ENCODE results near the gene FGFR2. TPM values are rescaled to one million over a fixed set of nuclear protein-coding genes. Genes with fewer than 3 reads are reported as not detected.

The FGFR2 gene
- total RNA-seq, 4 donors from 2014 or later, result 105 to 222 (median 155) TPM

- DNase-seq (ENCODE audit: low spot score in 2 of 2), result no peak
- no peak for TF ChIP-seq POLR2AphosphoS5 (IDR thresholded peaks at IDR 0.05)
- no peak for TF ChIP-seq POLR2A (IDR thresholded peaks at IDR 0.05)
- no peak for TF ChIP-seq CTCF (IDR thresholded peaks at IDR 0.05)
- TF ChIP-seq EP300 (IDR thresholded peaks at IDR 0.05), result no peak
- Histone ChIP-seq H3K4me1 (peaks cover 19% of the 10 kb centered on the region), H3K9me3 (no peaks in the 10 kb centered on the region), H3K36me3 (no peaks in the 10 kb centered on the region), H3K27ac (no peak overlapping the region), H3K27me3 (no peaks in the 10 kb centered on the region), H3K4me3 (no peak overlapping the region)
- WGBS, result 78% methylated on average over 1 of the region's 1 CpG
Measured at GRCh38 chr10:121583857-121584256, 14.4 kb downstream of the FGFR2 start.

- Histone ChIP-seq H3K36me3 (no peaks in the 10 kb centered on the region), H3K27me3 (no peaks in the 10 kb centered on the region), H3K4me1 (peaks cover 22% of the 10 kb centered on the region), H3K4me3 (no peak overlapping the region), H3K9me3 (no peaks in the 10 kb centered on the region), H3K27ac (no peak overlapping the region)
- no peak for DNase-seq (ENCODE audit: low spot score in 2 of 2)
- WGBS, result 78% methylated on average over 4 of the region's 6 CpGs
- no peak for TF ChIP-seq EP300 (IDR thresholded peaks at IDR 0.05)
- TF ChIP-seq POLR2AphosphoS5 (IDR thresholded peaks at IDR 0.05), result no peak
- no peak for TF ChIP-seq CTCF (IDR thresholded peaks at IDR 0.05)
- TF ChIP-seq POLR2A (IDR thresholded peaks at IDR 0.05), result no peak
Measured at GRCh38 chr10:121583258-121583657, 15.0 kb downstream of the FGFR2 start.

GRCh38 chr10:121580276-121581116 lies 17.7 kb downstream of the FGFR2 start:
- Histone ChIP-seq H3K4me1 (peaks cover 43% of the 10 kb centered on the region), H3K9me3 (no peaks in the 10 kb centered on the region), H3K27me3 (no peaks in the 10 kb centered on the region), H3K36me3 (no peaks in the 10 kb centered on the region), H3K27ac (peak overlapping the region; percentile 4), H3K4me3 (no peak overlapping the region)
- DNase-seq (ENCODE audit: low spot score in 2 of 2), result no peak
- TF ChIP-seq EP300 (IDR thresholded peaks at IDR 0.05) (no peak), CTCF (IDR thresholded peaks at IDR 0.05) (no peak)
- WGBS, result 52% methylated on average over 21 of the region's 22 CpGs

- peaks cover 51% of the 10 kb centered on the region for H3K4me1 ChIP-seq
- WGBS, result 46% methylated on average over 8 of the region's 8 CpGs
Measured at GRCh38 chr10:121579656-121580055, 18.6 kb downstream of the FGFR2 start.

More at GRCh38 chr10:121579656-121580055, 18.6 kb downstream of the FGFR2 start:
- Histone ChIP-seq H3K36me3 (no peaks in the 10 kb centered on the region), H3K27me3 (no peaks in the 10 kb centered on the region), H3K9me3 (no peaks in the 10 kb centered on the region), H3K4me3 (no peak overlapping the region), H3K27ac (peak overlapping the region; percentile 4)
- DNase-seq (ENCODE audit: low spot score in 2 of 2), result no peak
- TF ChIP-seq EP300 (IDR thresholded peaks at IDR 0.05), result no peak
- no peak for TF ChIP-seq CTCF (IDR thresholded peaks at IDR 0.05)
- TF ChIP-seq POLR2A (IDR thresholded peaks at IDR 0.05), result no peak
- no peak for TF ChIP-seq POLR2AphosphoS5 (IDR thresholded peaks at IDR 0.05)

All from suprapubic skin (tissue), 4 donors.